B cell (primary cell): Measurements from ENCODE around the gene MAP3K9.

Experiments
- EZH2 ChIP-seq: IDR thresholded peaks from 2 replicates; pipeline ENCODE4 v1.6.1; 2012; ENCODE audit warnings: borderline replicate concordance, low read depth, mild to moderate bottlenecking, moderate library complexity, low read length; ENCODE audit not compliant: insufficient read depth, poor library complexity, severe bottlenecking
- TF ChIP-seq, protein P1 (sequence below): fragments of 200-600 bp; IDR thresholded peaks from one replicate; pipeline ENCODE4 v1.8.0; 2022; ENCODE audit warnings: antibody characterized with exemption, mild to moderate bottlenecking

DNA sequence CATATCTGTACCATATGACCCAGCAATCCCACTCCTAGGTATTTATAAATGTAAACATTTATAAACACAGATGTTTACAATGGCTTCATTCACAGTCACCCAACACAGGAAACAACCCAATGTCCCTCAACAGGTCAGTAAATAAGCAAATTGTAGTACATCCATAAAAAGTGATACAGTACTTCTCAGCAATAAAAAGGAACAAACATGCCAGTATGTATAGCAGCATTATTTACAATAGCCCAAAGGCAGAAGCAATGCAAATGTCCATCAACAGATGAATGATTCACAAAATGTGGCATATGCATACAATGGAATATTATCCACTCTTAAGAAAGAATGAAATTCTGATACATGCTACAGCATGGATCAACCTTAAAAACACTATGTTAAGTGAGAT is 27.6 kb upstream of the MAP3K9 start:
- TF ChIP-seq, protein P1, sequence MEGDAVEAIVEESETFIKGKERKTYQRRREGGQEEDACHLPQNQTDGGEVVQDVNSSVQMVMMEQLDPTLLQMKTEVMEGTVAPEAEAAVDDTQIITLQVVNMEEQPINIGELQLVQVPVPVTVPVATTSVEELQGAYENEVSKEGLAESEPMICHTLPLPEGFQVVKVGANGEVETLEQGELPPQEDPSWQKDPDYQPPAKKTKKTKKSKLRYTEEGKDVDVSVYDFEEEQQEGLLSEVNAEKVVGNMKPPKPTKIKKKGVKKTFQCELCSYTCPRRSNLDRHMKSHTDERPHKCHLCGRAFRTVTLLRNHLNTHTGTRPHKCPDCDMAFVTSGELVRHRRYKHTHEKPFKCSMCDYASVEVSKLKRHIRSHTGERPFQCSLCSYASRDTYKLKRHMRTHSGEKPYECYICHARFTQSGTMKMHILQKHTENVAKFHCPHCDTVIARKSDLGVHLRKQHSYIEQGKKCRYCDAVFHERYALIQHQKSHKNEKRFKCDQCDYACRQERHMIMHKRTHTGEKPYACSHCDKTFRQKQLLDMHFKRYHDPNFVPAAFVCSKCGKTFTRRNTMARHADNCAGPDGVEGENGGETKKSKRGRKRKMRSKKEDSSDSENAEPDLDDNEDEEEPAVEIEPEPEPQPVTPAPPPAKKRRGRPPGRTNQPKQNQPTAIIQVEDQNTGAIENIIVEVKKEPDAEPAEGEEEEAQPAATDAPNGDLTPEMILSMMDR, result no peak
- TF ChIP-seq EZH2, result no peak
